PC-3 (cell line): ENCODE data around the gene PLOD2.

Experiments used
- EZH2phosphoT487 ChIP-seq: fragments of 300-600 bp; sonication (generic); IDR thresholded peaks from 2 replicates; pipeline ENCODE4 v1.6.1; 2018; ENCODE audit warnings: mild to moderate bottlenecking, antibody characterized with exemption, low read length, borderline replicate concordance
- TF ChIP-seq, protein P1 (sequence below): fragments of 300-600 bp; sonication (generic); conservative IDR thresholded peaks from 2 replicates; pipeline ENCODE4 v1.5.1; 2017; ENCODE audit warnings: antibody characterized with exemption, low read depth, mild to moderate bottlenecking, low read length

DNA sequence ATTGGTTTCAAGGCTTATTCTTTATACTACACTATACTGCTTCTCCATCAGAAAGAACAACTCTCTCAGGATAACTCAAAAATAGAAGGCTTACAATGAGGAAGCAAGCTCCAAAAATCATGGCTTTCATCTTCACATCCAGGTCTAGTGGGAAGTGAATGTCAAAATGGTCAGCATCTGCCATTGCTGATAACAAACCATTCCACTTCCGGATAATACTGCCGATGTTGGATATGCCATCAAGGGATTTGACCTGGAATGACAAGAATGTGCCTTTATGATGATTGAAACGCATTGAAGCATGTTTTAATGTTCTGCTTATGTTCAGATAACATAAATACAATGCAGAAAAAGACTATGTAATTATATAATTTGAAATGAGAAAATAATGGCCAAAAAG, 34.0 kb upstream of the PLOD2 start:
- TF ChIP-seq, protein P1, sequence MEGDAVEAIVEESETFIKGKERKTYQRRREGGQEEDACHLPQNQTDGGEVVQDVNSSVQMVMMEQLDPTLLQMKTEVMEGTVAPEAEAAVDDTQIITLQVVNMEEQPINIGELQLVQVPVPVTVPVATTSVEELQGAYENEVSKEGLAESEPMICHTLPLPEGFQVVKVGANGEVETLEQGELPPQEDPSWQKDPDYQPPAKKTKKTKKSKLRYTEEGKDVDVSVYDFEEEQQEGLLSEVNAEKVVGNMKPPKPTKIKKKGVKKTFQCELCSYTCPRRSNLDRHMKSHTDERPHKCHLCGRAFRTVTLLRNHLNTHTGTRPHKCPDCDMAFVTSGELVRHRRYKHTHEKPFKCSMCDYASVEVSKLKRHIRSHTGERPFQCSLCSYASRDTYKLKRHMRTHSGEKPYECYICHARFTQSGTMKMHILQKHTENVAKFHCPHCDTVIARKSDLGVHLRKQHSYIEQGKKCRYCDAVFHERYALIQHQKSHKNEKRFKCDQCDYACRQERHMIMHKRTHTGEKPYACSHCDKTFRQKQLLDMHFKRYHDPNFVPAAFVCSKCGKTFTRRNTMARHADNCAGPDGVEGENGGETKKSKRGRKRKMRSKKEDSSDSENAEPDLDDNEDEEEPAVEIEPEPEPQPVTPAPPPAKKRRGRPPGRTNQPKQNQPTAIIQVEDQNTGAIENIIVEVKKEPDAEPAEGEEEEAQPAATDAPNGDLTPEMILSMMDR: no peak
- TF ChIP-seq EZH2phosphoT487: no peak
